K562 (cell line): ENCODE results near the gene DSG3.

Source experiments
- ARID2 ChIP-seq: fragments of 450-650 bp; IDR thresholded peaks from 2 replicates; pipeline ENCODE4 v1.6.1; 2017; ENCODE audit warnings: antibody characterized with exemption, mild to moderate bottlenecking
- CTCF ChIP-seq, 3 experiments: IDR thresholded peaks in 2 of 3; conservative IDR thresholded peaks in 1 of 3; 2 replicates each; pipeline ENCODE4 v1.5.1; 2011 to 2012; ENCODE audit warnings: low read length in 3 of 3, mild to moderate bottlenecking in 3 of 3, control low read depth in 2 of 3, improper control_type of control experiment in 1 of 3, inconsistent platforms in 1 of 3, low read depth in 1 of 3, mixed read lengths in 1 of 3, moderate library complexity in 1 of 3; ENCODE audit not compliant: insufficient read depth in 2 of 3
- FOSL1 ChIP-seq: fragments of 200-800 bp; sonication (Bioruptor generic); conservative IDR thresholded peaks from 2 replicates; pipeline ENCODE4 v1.6.1; 2016; ENCODE audit warnings: missing genetic modification characterization, missing compliant biosample characterization
- FOXP4 ChIP-seq: sonication (generic); formaldehyde crosslinking; IDR thresholded peaks from 2 replicates; pipeline ENCODE4 v1.8.0; 2022; ENCODE audit warnings: mild to moderate bottlenecking, missing genetic modification reagents, borderline replicate concordance
- JUNB ChIP-seq: fragments of 450-650 bp; formaldehyde crosslinking; conservative IDR thresholded peaks from 2 replicates; pipeline ENCODE4 v1.4.0; 2020; ENCODE audit warnings: mild to moderate bottlenecking
- JUND ChIP-seq, 2 experiments: IDR thresholded peaks; 2 replicates in 1 of 2; 3 replicates in 1 of 2; pipeline ENCODE4 v1.6.1; 2011; ENCODE audit warnings: borderline replicate concordance in 2 of 2, low read depth in 2 of 2, low read length in 2 of 2, improper control_type of control experiment in 1 of 2, missing biosample characterization in 1 of 2, missing genetic modification characterization in 1 of 2, missing genetic modification reagents in 1 of 2
- MAZ ChIP-seq, 2 experiments: fragments of 450-650 bp in 1 of 2; sonication (generic) in 1 of 2; formaldehyde crosslinking; IDR thresholded peaks in 1 of 2; conservative IDR thresholded peaks in 1 of 2; 2 replicates each; pipeline versions ENCODE4 v1.4.0 to v1.5.0; 2020; ENCODE audit warnings: mild to moderate bottlenecking in 1 of 2, missing genetic modification reagents in 1 of 2
- NFATC3 ChIP-seq: fragments of 450-650 bp; IDR thresholded peaks from 2 replicates; pipeline ENCODE4 v1.6.1; 2017; ENCODE audit warnings: mild to moderate bottlenecking
- SMAD3 ChIP-seq: fragments of 450-650 bp; formaldehyde crosslinking; conservative IDR thresholded peaks from 2 replicates; pipeline ENCODE4 v1.4.0; 2020; ENCODE audit warnings: mild to moderate bottlenecking
- SMC3 ChIP-seq: conservative IDR thresholded peaks from 2 replicates; pipeline ENCODE4 v1.6.1; 2011; ENCODE audit warnings: low read depth, low read length, improper control_type of control experiment; ENCODE audit not compliant: insufficient read depth
- TBP ChIP-seq: optimal IDR thresholded peaks from 2 replicates; pipeline ENCODE3; 2011; ENCODE audit warnings: low read depth, low read length, improper control_type of control experiment
- TCF7L2 ChIP-seq: fragments of 150-350 bp; IDR thresholded peaks from 2 replicates; pipeline ENCODE4 v1.6.1; 2016; ENCODE audit warnings: low read depth, mild to moderate bottlenecking, low read length, moderate library complexity
- YY1 ChIP-seq, 3 experiments: IDR thresholded peaks; 2 replicates each; pipeline ENCODE4 v1.6.1; 2011; ENCODE audit warnings: low read length in 2 of 3, mild to moderate bottlenecking in 2 of 3, moderate library complexity in 2 of 3, borderline replicate concordance in 1 of 3, control low read depth in 1 of 3, low read depth in 1 of 3; ENCODE audit not compliant: insufficient read depth in 3 of 3, insufficient replicate concordance in 2 of 3, control insufficient read depth in 1 of 3, insufficient read length in 1 of 3; ENCODE audit errors: extremely low read depth in 1 of 3
- ZFP1 ChIP-seq: fragments of 450-650 bp; formaldehyde crosslinking; IDR thresholded peaks from 2 replicates; pipeline ENCODE4 v1.4.0; 2020; ENCODE audit warnings: mild to moderate bottlenecking, mixed read lengths

- TF ChIP-seq YY1 (IDR thresholded peaks at IDR 0.05; ENCODE audit: borderline replicate concordance in 1 of 3, control insufficient read depth in 1 of 3, extremely low read depth in 1 of 3, insufficient read depth in 3 of 3, insufficient read length in 1 of 3, insufficient replicate concordance in 2 of 3, low read depth in 1 of 3, low read length in 2 of 3) (no peak), TCF7L2 (no peak), SMC3 (no peak), JUNB (CRISPR knock-in tag) (no peak), FOSL1 (tag) (no peak), CTCF (IDR thresholded peaks at IDR 0.05 in 2 of 3, conservative IDR thresholded peaks at IDR 0.05 in 1 of 3; ENCODE audit: insufficient read depth in 2 of 3, low read depth in 1 of 3, low read length in 3 of 3) (no peak), FOXP4 (CRISPR knock-in tag) (no peak), ZFP1 (no peak), TBP (no peak), NFATC3 (no peak), SMAD3 (CRISPR knock-in tag) (no peak), MAZ (CRISPR knock-in tag; conservative IDR thresholded peaks at IDR 0.05 in 1 of 2, IDR thresholded peaks at IDR 0.05 in 1 of 2) (no peak), JUND (IDR thresholded peaks at IDR 0.05; ENCODE audit: borderline replicate concordance, low read depth, low read length) (no peak), JUND (tag; IDR thresholded peaks at IDR 0.05; ENCODE audit: borderline replicate concordance, low read depth, low read length) (no peak), ARID2 (no peak)
These were observed 49.4 kb upstream of the DSG3 start for GRCh38 chr18:31398191-31398590.
